HL-60 (cell line): ENCODE results near the gene ADCYAP1R1.

ENCODE experiments used
- DNase-seq, 2 experiments: peaks; one replicate each; pipeline ENCODE4 v3.0.0-alpha.2; 2010 to 2020; ENCODE audit warnings: low read depth in 1 of 2, low spot score in 1 of 2
- H3K27ac ChIP-seq: fragments of 250-450 bp; sonication (Bioruptor Pico); replicated peaks from 2 replicates; pipeline ENCODE4 v1.5.1; 2020; ENCODE audit warnings: mild to moderate bottlenecking, moderate library complexity
- H3K27me3 ChIP-seq: fragments of 250-450 bp; sonication (Bioruptor Pico); 2 replicates; pipeline ENCODE4 v1.5.1; 2021; ENCODE audit warnings: mild to moderate bottlenecking, moderate library complexity; ENCODE audit not compliant: insufficient read depth, poor library complexity, severe bottlenecking
- H3K4me3 ChIP-seq: replicated peaks from 2 replicates; pipeline ENCODE4 v1.5.1; 2011; ENCODE audit warnings: mild to moderate bottlenecking, control low read depth, low read length; ENCODE audit not compliant: insufficient read depth
- GABPA ChIP-seq: IDR thresholded peaks from 2 replicates; pipeline ENCODE4 v1.6.1; 2012; ENCODE audit warnings: low read depth
- POLR2AphosphoS5 ChIP-seq: IDR thresholded peaks from 2 replicates; pipeline ENCODE4 v1.6.1; 2012; ENCODE audit warnings: low read depth
- SPI1 ChIP-seq: IDR thresholded peaks from 2 replicates; pipeline ENCODE4 v1.6.1; 2012; ENCODE audit warnings: low read depth, mild to moderate bottlenecking, borderline replicate concordance
- TF ChIP-seq, protein P1 (sequence below): IDR thresholded peaks from 2 replicates; pipeline ENCODE4 v1.6.1; 2012; ENCODE audit warnings: low read depth; ENCODE audit not compliant: insufficient replicate concordance
- TF ChIP-seq, protein P2 (sequence below): IDR thresholded peaks from one replicate; pipeline ENCODE4 v1.5.1; 2011; ENCODE audit warnings: low read length, control low read depth, inconsistent platforms; ENCODE audit not compliant: insufficient read depth

The ADCYAP1R1 gene

DNA sequence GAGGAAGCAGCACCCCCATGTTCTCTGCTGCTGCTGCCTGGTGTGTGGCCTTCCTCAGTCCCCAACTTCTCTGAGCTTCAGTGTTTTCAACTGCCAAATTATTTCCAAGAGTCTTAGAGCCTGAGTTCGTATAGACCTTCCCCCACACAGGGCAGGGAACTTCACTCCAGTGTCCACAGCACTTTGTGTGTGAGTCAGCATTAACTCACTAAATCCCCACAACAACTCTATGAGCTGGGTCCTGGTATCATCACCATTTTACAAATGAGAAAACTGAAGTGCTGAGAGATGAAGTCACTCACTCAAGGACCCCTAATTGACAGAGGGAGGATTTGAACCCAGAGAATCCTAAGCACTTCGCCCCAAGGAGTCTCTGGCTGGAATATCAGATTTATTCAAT, 48.3 kb downstream of the ADCYAP1R1 start:
- no peak for TF ChIP-seq SPI1
- TF ChIP-seq, protein P1, sequence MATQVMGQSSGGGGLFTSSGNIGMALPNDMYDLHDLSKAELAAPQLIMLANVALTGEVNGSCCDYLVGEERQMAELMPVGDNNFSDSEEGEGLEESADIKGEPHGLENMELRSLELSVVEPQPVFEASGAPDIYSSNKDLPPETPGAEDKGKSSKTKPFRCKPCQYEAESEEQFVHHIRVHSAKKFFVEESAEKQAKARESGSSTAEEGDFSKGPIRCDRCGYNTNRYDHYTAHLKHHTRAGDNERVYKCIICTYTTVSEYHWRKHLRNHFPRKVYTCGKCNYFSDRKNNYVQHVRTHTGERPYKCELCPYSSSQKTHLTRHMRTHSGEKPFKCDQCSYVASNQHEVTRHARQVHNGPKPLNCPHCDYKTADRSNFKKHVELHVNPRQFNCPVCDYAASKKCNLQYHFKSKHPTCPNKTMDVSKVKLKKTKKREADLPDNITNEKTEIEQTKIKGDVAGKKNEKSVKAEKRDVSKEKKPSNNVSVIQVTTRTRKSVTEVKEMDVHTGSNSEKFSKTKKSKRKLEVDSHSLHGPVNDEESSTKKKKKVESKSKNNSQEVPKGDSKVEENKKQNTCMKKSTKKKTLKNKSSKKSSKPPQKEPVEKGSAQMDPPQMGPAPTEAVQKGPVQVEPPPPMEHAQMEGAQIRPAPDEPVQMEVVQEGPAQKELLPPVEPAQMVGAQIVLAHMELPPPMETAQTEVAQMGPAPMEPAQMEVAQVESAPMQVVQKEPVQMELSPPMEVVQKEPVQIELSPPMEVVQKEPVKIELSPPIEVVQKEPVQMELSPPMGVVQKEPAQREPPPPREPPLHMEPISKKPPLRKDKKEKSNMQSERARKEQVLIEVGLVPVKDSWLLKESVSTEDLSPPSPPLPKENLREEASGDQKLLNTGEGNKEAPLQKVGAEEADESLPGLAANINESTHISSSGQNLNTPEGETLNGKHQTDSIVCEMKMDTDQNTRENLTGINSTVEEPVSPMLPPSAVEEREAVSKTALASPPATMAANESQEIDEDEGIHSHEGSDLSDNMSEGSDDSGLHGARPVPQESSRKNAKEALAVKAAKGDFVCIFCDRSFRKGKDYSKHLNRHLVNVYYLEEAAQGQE = no peak
- TF ChIP-seq, protein P2, sequence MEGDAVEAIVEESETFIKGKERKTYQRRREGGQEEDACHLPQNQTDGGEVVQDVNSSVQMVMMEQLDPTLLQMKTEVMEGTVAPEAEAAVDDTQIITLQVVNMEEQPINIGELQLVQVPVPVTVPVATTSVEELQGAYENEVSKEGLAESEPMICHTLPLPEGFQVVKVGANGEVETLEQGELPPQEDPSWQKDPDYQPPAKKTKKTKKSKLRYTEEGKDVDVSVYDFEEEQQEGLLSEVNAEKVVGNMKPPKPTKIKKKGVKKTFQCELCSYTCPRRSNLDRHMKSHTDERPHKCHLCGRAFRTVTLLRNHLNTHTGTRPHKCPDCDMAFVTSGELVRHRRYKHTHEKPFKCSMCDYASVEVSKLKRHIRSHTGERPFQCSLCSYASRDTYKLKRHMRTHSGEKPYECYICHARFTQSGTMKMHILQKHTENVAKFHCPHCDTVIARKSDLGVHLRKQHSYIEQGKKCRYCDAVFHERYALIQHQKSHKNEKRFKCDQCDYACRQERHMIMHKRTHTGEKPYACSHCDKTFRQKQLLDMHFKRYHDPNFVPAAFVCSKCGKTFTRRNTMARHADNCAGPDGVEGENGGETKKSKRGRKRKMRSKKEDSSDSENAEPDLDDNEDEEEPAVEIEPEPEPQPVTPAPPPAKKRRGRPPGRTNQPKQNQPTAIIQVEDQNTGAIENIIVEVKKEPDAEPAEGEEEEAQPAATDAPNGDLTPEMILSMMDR = no peak
- no peak for TF ChIP-seq POLR2AphosphoS5
- TF ChIP-seq GABPA = no peak
- DNase-seq = no peak
- H3K27me3 ChIP-seq = no peaks in the 10 kb centered on the region
- H3K4me3 ChIP-seq = no peak overlapping the region
- H3K27ac ChIP-seq = no peak overlapping the region

DNA sequence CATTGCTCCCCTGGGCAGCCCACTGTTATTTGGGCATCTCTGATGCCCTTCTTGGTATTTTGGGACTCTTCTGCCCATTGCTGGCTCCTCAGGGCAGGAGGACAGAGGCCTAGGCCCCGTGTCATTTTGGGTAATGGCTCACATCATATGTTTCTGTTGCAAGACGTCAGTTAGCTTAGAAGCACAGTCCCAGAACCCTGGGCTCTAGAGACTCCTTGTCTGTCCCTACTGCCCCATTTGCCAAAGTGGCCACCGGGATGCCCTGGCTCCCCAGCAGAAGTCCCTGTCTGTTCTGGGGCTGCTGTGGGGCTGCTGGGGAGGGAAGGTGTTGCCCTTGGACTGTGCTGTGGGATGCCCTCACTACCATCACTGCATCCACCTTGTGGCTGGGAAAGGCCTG, 48.8 kb downstream of the ADCYAP1R1 start:
- no peaks in the 10 kb centered on the region for H3K27me3 ChIP-seq
- no peak for DNase-seq
- H3K27ac ChIP-seq = no peak overlapping the region
- no peak for TF ChIP-seq GABPA
- TF ChIP-seq SPI1 = no peak
- TF ChIP-seq, protein P1 = no peak
- TF ChIP-seq, protein P2 = no peak
- TF ChIP-seq POLR2AphosphoS5 = no peak
- no peak overlapping the region for H3K4me3 ChIP-seq

DNA sequence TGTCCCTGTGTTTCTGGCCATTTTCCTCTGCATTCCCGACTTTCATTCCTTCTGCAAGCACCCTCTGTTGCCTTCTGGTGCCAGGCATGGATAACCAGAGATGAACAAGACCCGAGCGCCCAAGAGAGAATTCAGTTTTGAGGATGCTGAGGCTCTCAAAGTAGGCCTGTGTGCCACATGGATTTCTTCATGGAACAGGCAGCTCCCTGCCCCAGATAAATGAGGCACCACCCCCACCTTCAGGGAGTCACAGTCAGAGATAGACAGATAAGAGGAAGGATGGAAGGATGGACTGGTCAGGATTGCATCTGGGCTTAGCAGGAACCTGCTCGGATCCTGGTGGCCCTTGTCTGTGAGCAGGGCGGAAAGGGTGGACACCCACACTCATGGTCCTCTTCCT, 49.4 kb downstream of the ADCYAP1R1 start:
- H3K27ac ChIP-seq = no peak overlapping the region
- no peak for DNase-seq
- no peaks in the 10 kb centered on the region for H3K27me3 ChIP-seq
- H3K4me3 ChIP-seq = no peak overlapping the region
- no peak for TF ChIP-seq GABPA
- TF ChIP-seq POLR2AphosphoS5 = no peak
- TF ChIP-seq, protein P1 = no peak
- no peak for TF ChIP-seq SPI1
- TF ChIP-seq, protein P2 = no peak
